GM12872 (cell line): ENCODE results near the gene KPNA3.
A peak's percentile ranks its signal among the peaks of the same experiment; 100 is the strongest.

Source experiments
- TF ChIP-seq, protein P1 (sequence below): IDR thresholded peaks from 3 replicates; pipeline ENCODE4 v1.5.1; 2011; ENCODE audit warnings: low read depth, mild to moderate bottlenecking, low read length, moderate library complexity; ENCODE audit not compliant: insufficient read depth

The KPNA3 gene

GRCh38 chr13:49681842-49682435 lies 110.5 kb downstream of the KPNA3 start:
- TF ChIP-seq, protein P1, sequence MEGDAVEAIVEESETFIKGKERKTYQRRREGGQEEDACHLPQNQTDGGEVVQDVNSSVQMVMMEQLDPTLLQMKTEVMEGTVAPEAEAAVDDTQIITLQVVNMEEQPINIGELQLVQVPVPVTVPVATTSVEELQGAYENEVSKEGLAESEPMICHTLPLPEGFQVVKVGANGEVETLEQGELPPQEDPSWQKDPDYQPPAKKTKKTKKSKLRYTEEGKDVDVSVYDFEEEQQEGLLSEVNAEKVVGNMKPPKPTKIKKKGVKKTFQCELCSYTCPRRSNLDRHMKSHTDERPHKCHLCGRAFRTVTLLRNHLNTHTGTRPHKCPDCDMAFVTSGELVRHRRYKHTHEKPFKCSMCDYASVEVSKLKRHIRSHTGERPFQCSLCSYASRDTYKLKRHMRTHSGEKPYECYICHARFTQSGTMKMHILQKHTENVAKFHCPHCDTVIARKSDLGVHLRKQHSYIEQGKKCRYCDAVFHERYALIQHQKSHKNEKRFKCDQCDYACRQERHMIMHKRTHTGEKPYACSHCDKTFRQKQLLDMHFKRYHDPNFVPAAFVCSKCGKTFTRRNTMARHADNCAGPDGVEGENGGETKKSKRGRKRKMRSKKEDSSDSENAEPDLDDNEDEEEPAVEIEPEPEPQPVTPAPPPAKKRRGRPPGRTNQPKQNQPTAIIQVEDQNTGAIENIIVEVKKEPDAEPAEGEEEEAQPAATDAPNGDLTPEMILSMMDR = no peak

- TF ChIP-seq, protein P1 = peak; percentile 54
Observed at GRCh38 chr13:49679246-49679645, 113.2 kb downstream of the KPNA3 start.

DNA sequence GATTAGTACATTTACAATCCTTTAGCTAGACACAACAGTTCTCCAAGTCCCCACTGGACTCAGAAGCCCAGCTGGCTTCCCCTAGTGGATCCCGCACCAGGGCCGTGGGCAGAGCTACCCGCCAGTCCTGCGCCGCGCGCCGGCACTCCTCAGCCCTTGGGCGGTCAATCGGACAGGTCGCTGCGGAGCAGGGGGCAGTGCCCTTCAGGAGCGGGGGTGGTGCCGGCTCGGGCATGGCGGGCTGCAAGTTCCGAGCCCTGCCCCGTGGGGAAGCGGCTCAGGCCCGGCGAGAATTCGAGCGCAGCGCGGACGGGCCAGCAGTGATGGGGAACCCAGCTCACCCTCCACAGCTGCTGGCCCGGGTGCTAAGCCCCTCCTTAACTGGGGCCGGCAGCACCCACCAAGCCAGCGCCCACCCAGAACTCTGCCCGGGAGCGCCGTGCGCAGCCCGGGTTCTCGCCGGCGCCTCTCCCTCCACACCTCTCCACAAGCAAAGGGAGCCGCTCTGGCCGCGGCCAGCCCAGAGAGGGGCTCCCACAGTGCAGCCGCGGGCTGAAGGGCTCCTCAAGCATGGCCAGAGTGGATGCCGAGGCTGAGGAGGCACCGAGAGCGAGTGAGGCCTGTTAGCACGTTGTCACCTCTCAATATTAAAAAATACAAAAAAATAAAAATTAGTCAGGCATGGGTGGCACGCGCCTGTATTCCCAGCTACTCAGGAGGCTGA lies 114.1 kb downstream of the KPNA3 start:
- TF ChIP-seq, protein P1 = no peak

GRCh38 chr13:49676581-49677298 lies 115.7 kb downstream of the KPNA3 start:
- TF ChIP-seq, protein P1 = no peak

DNA sequence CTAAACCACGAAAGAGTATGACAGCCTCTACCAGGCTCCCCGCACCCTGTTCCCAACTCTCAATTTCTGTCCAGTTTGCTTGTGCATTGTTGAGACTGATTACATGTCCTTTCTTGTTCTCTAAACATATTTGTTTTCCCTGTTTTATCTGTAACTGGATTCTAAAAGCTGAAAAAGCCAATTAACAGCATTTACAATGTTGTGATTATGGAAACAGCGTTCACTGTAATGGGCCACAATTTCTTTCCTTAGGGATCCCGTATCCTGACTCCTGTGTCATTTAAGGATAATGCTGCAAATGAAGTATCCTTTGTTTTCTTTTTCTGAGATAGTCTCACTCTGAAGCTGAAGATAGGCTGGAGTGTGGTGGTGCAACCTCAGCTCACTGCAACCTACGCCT lies 121.7 kb downstream of the KPNA3 start:
- TF ChIP-seq, protein P1 = no peak

GRCh38 chr13:49669735-49670309 lies 122.7 kb downstream of the KPNA3 start:
- TF ChIP-seq, protein P1 = peak; percentile 65

GRCh38 chr13:49667773-49668172 lies 124.7 kb downstream of the KPNA3 start:
- TF ChIP-seq, protein P1 = no peak
